GM06990 (cell line): ENCODE data around the gene ATOSA.

Source experiments
- DNase-seq: peaks from one replicate; pipeline ENCODE4 v3.0.0-alpha.2; 2011; ENCODE audit not compliant: insufficient read length; ENCODE audit errors: extremely low read depth
- H3K27me3 ChIP-seq: replicated peaks from 2 replicates; pipeline ENCODE4 v1.6.0; 2011; ENCODE audit warnings: low read length; ENCODE audit not compliant: control insufficient read depth, insufficient read depth
- H3K36me3 ChIP-seq: 2 replicates; pipeline ENCODE4 v1.5.1; 2011; ENCODE audit warnings: low read length; ENCODE audit not compliant: control insufficient read depth, insufficient read depth
- H3K4me3 ChIP-seq: replicated peaks from 2 replicates; pipeline ENCODE4 v1.5.1; 2011; ENCODE audit warnings: low read depth, mild to moderate bottlenecking, control low read depth, low read length
- TF ChIP-seq, protein P1 (sequence below): IDR thresholded peaks from 2 replicates; pipeline ENCODE4 v1.5.1; 2011; ENCODE audit warnings: low read length, control low read depth, mild to moderate bottlenecking, inconsistent platforms; ENCODE audit not compliant: insufficient read depth, poor library complexity, severe bottlenecking

ATOSA gene

DNA sequence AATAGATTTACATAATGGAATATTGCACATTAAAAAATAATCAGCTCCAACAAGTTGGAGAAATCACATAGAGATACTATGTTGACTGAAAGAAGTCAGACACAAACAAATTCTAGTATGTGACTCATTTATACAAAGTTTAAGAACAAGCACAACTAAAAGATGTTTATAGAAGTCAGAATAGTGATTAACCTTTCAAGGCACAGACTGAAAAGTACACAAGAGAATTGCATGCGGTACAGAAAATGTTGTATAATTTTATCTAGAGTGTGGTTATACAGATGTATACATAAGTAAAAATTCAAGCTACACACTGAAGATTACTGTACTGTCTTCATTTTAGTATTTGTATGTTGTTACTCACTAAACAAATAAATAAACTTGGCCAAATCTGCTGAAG is 19.3 kb upstream of the ATOSA start:
- Histone ChIP-seq H3K4me3 (no peak overlapping the region), H3K27me3 (no peaks in the 10 kb centered on the region), H3K36me3 (no peaks in the 10 kb centered on the region)
- TF ChIP-seq, protein P1, sequence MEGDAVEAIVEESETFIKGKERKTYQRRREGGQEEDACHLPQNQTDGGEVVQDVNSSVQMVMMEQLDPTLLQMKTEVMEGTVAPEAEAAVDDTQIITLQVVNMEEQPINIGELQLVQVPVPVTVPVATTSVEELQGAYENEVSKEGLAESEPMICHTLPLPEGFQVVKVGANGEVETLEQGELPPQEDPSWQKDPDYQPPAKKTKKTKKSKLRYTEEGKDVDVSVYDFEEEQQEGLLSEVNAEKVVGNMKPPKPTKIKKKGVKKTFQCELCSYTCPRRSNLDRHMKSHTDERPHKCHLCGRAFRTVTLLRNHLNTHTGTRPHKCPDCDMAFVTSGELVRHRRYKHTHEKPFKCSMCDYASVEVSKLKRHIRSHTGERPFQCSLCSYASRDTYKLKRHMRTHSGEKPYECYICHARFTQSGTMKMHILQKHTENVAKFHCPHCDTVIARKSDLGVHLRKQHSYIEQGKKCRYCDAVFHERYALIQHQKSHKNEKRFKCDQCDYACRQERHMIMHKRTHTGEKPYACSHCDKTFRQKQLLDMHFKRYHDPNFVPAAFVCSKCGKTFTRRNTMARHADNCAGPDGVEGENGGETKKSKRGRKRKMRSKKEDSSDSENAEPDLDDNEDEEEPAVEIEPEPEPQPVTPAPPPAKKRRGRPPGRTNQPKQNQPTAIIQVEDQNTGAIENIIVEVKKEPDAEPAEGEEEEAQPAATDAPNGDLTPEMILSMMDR, result no peak
- DNase-seq, result no peak

GRCh38 chr15:52697051-52697450 is 17.9 kb upstream of the ATOSA start:
- TF ChIP-seq, protein P1, result no peak

DNA sequence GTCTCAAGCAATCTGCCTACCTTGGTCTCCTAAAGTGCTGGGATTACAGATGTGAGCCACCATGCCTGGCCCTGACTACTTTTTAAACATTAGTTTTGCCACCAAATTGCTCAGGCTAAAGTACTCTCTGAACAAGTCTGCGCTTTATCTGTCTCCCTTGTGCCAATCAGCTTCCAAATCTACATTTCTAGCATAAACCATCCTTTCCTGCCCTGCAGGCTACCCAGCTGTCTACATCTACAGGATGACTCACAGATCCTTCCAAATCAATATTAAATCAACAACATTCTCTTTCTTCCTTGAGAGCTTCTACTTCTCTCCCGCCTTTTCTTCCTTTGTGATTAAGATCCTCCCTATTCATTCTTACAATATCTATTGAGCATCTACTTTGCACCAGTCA is 16.0 kb upstream of the ATOSA start:
- H3K27me3 ChIP-seq, result no peaks in the 10 kb centered on the region
- DNase-seq, result no peak
- TF ChIP-seq, protein P1, result no peak
- H3K36me3 ChIP-seq, result no peaks in the 10 kb centered on the region
- H3K4me3 ChIP-seq, result no peak overlapping the region

More at GRCh38 chr15:52697051-52697450, 17.9 kb upstream of the ATOSA start:
- Histone ChIP-seq H3K36me3 (no peaks in the 10 kb centered on the region), H3K27me3 (no peaks in the 10 kb centered on the region), H3K4me3 (no peak overlapping the region)
- DNase-seq, result no peak

DNA sequence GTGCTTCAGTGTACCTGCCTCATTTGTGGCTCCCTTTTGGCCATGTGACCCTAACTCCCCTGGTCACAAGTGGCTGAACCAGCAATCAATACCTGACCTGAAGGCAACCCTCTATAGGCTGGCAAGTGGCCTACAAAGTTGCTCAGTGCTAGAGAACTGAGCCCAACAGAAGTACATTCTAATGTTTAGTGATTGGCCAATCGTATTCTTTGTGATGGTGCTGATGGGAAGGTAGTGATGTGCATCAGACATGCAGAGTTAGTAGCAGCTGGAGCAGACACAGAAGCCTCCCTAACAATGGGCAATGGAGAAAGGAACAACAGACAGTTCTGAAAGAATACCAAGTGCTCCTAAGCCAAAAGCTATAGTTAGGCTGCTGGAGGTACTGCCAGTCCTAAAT is 10.4 kb upstream of the ATOSA start:
- Histone ChIP-seq H3K4me3 (no peak overlapping the region), H3K36me3 (no peaks in the 10 kb centered on the region), H3K27me3 (no peaks in the 10 kb centered on the region)
- no peak for DNase-seq
- TF ChIP-seq, protein P1, result no peak

DNA sequence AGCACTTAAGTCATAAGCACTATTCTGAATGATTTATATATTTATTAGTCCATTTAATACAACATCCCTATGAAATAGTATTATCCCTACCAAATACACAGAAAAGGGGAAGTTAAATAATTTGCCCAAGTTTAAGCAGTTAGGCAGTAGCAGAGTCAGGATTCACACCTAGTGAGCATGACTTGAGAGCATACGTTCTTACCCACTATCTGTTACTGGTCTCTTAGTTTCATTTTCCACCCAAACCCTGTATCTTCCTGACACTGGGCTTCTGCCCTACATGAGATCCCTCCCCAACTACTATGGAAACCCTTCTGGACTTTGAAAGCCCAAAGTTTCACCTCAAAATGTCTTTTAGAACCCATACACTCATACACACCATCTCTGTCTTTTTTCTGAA is 4.4 kb upstream of the ATOSA start:
- Histone ChIP-seq H3K4me3 (no peak overlapping the region), H3K27me3 (no peaks in the 10 kb centered on the region), H3K36me3 (no peaks in the 10 kb centered on the region)
- no peak for DNase-seq
- TF ChIP-seq, protein P1, result no peak

DNA sequence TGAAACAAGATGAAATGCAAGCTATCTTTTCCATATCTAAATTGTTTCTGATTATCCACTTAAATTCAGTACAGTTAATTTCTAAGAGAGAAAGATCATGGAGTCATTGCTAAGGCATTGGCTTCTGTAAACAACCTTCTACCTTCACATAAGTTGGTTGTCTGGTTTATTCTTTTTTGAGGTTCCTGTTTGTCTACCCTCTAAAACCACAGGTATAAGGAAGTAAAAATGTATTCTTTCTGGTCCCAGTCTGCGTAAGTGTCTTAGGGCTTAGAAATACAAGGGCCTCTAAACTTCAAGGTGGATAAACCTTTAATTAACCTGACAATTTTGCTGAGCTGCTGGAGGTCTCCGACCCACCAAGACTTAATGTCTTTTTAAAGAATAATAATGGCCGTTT is 3.6 kb upstream of the ATOSA start:
- H3K4me3 ChIP-seq, result no peak overlapping the region
- H3K36me3 ChIP-seq, result no peaks in the 10 kb centered on the region
- H3K27me3 ChIP-seq, result no peaks in the 10 kb centered on the region
- no peak for DNase-seq
- TF ChIP-seq, protein P1, result no peak
